WTC11 (cell line): ENCODE results near the gene BAIAP2.

Experiments
- ATF1 ChIP-seq: sonication (generic); formaldehyde crosslinking; IDR thresholded peaks from 2 replicates; pipeline ENCODE4 v1.8.1; 2023; ENCODE audit warnings: mild to moderate bottlenecking, moderate library complexity, missing genetic modification reagents
- CREM ChIP-seq: sonication (generic); formaldehyde crosslinking; IDR thresholded peaks from 2 replicates; pipeline ENCODE4 v1.8.1; 2022; ENCODE audit warnings: mild to moderate bottlenecking, missing genetic modification reagents, moderate library complexity
- EMX1 ChIP-seq: fragments of 250-450 bp; sonication (Bioruptor Pico); IDR thresholded peaks from 2 replicates; pipeline ENCODE4 v1.8.0; 2021; ENCODE audit warnings: mild to moderate bottlenecking
- ESRRA ChIP-seq: sonication (generic); formaldehyde crosslinking; IDR thresholded peaks from 2 replicates; pipeline ENCODE4 v1.8.1; 2022; ENCODE audit warnings: mild to moderate bottlenecking, missing genetic modification reagents, borderline replicate concordance
- MYBL2 ChIP-seq: sonication (generic); formaldehyde crosslinking; IDR thresholded peaks from 2 replicates; pipeline ENCODE4 v1.8.1; 2023; ENCODE audit warnings: mild to moderate bottlenecking, moderate library complexity, missing genetic modification reagents
- NR3C1 ChIP-seq: sonication (generic); formaldehyde crosslinking; conservative IDR thresholded peaks from 2 replicates; pipeline ENCODE4 v1.8.1; 2023; ENCODE audit warnings: low read depth, mild to moderate bottlenecking, missing genetic modification reagents
- TCF7 ChIP-seq: sonication (generic); formaldehyde crosslinking; IDR thresholded peaks from 2 replicates; pipeline ENCODE4 v1.8.0; 2022; ENCODE audit warnings: mild to moderate bottlenecking, low read depth, missing genetic modification reagents, moderate library complexity
- TEAD4 ChIP-seq: sonication (generic); formaldehyde crosslinking; IDR thresholded peaks from 2 replicates; pipeline ENCODE4 v1.8.0; 2022; ENCODE audit warnings: mild to moderate bottlenecking, missing genetic modification reagents
- TF ChIP-seq, protein P1 (sequence below): fragments of 200-600 bp; IDR thresholded peaks from 2 replicates; pipeline ENCODE4 v1.8.0; 2022; ENCODE audit warnings: antibody characterized with exemption
- TF ChIP-seq, protein P2 (sequence below): sonication (generic); formaldehyde crosslinking; IDR thresholded peaks from 2 replicates; pipeline ENCODE4 v1.8.0; 2022; ENCODE audit warnings: mild to moderate bottlenecking, missing genetic modification reagents
- TF ChIP-seq, protein P3 (sequence below): sonication (generic); formaldehyde crosslinking; IDR thresholded peaks from 2 replicates; pipeline ENCODE4 v1.8.1; 2022; ENCODE audit warnings: low read depth, mild to moderate bottlenecking, moderate library complexity, missing genetic modification reagents, borderline replicate concordance
- TF ChIP-seq, protein P4 (sequence below): sonication (generic); formaldehyde crosslinking; IDR thresholded peaks from 2 replicates; pipeline ENCODE4 v1.8.1; 2023; ENCODE audit warnings: mild to moderate bottlenecking, moderate library complexity, missing genetic modification reagents
- TF ChIP-seq, protein P5 (sequence below): sonication (generic); formaldehyde crosslinking; IDR thresholded peaks from 2 replicates; pipeline ENCODE4 v1.8.1; 2022; ENCODE audit warnings: mild to moderate bottlenecking, moderate library complexity, missing genetic modification reagents
- TF ChIP-seq, protein P6 (sequence below): sonication (generic); formaldehyde crosslinking; IDR thresholded peaks from 2 replicates; pipeline ENCODE4 v1.8.0; 2023; ENCODE audit warnings: mild to moderate bottlenecking, missing genetic modification reagents

DNA sequence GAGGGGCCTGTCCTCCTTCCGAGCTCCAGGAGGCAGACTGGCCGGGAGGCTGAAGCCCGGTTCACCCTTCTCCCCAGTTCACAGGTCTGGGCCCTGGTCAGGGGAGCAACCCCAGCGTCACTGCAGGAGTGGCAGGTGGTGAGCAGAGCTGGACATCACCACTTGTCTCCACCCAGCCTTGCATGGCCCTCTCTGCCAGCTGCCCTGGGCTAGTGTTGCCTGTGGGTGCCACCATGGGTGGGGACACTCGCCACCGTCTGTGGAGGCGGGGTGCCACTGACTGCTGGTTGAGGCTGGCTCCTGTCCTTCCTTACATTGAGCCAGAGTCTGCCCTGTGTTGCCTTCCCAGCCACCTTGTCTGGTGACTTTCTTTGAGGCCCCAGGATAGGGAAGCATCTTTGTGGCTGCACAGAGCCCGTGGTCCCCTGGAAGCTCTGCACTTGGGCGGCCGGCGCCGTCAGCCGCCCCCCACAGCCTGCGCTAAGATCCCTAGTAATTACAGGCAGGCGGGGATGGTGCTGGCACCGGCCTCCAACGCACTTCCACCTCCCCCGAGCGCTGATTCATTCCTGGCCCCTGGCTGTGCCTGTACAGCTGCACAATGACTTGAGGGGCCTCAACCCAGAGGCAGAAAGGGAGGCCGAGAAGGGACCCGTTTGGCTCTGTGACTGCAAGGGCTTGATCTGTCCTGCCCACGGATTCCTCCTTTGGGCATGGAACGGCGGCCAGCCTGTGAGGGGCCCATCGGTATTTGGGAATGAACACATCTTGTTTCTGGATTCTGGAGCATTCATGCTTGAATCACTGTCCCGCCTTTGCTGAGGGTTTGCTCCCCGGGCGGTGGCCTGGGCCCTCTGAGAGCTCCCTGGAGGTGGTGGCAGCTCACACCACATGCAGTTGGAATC, 5.2 kb downstream of the BAIAP2 start:
- TF ChIP-seq, protein P1, sequence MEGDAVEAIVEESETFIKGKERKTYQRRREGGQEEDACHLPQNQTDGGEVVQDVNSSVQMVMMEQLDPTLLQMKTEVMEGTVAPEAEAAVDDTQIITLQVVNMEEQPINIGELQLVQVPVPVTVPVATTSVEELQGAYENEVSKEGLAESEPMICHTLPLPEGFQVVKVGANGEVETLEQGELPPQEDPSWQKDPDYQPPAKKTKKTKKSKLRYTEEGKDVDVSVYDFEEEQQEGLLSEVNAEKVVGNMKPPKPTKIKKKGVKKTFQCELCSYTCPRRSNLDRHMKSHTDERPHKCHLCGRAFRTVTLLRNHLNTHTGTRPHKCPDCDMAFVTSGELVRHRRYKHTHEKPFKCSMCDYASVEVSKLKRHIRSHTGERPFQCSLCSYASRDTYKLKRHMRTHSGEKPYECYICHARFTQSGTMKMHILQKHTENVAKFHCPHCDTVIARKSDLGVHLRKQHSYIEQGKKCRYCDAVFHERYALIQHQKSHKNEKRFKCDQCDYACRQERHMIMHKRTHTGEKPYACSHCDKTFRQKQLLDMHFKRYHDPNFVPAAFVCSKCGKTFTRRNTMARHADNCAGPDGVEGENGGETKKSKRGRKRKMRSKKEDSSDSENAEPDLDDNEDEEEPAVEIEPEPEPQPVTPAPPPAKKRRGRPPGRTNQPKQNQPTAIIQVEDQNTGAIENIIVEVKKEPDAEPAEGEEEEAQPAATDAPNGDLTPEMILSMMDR, result no peak
- TF ChIP-seq ESRRA (CRISPR knock-in tag), result no peak
- no peak for TF ChIP-seq CREM
- TF ChIP-seq NR3C1 (CRISPR knock-in tag), result no peak
- TF ChIP-seq, protein P2, sequence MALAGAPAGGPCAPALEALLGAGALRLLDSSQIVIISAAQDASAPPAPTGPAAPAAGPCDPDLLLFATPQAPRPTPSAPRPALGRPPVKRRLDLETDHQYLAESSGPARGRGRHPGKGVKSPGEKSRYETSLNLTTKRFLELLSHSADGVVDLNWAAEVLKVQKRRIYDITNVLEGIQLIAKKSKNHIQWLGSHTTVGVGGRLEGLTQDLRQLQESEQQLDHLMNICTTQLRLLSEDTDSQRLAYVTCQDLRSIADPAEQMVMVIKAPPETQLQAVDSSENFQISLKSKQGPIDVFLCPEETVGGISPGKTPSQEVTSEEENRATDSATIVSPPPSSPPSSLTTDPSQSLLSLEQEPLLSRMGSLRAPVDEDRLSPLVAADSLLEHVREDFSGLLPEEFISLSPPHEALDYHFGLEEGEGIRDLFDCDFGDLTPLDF (CRISPR knock-in tag), result no peak
- TF ChIP-seq, protein P3, sequence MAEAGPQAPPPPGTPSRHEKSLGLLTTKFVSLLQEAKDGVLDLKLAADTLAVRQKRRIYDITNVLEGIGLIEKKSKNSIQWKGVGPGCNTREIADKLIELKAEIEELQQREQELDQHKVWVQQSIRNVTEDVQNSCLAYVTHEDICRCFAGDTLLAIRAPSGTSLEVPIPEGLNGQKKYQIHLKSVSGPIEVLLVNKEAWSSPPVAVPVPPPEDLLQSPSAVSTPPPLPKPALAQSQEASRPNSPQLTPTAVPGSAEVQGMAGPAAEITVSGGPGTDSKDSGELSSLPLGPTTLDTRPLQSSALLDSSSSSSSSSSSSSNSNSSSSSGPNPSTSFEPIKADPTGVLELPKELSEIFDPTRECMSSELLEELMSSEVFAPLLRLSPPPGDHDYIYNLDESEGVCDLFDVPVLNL (CRISPR knock-in tag), result no peak
- TF ChIP-seq ATF1 (CRISPR knock-in tag), result no peak
- no peak for TF ChIP-seq TEAD4 (CRISPR knock-in tag)
- TF ChIP-seq, protein P4, sequence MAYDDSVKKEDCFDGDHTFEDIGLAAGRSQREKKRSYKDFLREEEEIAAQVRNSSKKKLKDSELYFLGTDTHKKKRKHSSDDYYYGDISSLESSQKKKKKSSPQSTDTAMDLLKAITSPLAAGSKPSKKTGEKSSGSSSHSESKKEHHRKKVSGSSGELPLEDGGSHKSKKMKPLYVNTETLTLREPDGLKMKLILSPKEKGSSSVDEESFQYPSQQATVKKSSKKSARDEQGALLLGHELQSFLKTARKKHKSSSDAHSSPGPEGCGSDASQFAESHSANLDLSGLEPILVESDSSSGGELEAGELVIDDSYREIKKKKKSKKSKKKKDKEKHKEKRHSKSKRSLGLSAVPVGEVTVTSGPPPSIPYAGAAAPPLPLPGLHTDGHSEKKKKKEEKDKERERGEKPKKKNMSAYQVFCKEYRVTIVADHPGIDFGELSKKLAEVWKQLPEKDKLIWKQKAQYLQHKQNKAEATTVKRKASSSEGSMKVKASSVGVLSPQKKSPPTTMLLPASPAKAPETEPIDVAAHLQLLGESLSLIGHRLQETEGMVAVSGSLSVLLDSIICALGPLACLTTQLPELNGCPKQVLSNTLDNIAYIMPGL (CRISPR knock-in tag), result no peak
- no peak for TF ChIP-seq MYBL2
- TF ChIP-seq, protein P5, sequence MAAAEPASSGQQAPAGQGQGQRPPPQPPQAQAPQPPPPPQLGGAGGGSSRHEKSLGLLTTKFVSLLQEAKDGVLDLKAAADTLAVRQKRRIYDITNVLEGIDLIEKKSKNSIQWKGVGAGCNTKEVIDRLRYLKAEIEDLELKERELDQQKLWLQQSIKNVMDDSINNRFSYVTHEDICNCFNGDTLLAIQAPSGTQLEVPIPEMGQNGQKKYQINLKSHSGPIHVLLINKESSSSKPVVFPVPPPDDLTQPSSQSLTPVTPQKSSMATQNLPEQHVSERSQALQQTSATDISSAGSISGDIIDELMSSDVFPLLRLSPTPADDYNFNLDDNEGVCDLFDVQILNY (CRISPR knock-in tag), result no peak
- TF ChIP-seq EMX1, result no peak
- TF ChIP-seq TCF7 (CRISPR knock-in tag), result no peak
- TF ChIP-seq, protein P6, sequence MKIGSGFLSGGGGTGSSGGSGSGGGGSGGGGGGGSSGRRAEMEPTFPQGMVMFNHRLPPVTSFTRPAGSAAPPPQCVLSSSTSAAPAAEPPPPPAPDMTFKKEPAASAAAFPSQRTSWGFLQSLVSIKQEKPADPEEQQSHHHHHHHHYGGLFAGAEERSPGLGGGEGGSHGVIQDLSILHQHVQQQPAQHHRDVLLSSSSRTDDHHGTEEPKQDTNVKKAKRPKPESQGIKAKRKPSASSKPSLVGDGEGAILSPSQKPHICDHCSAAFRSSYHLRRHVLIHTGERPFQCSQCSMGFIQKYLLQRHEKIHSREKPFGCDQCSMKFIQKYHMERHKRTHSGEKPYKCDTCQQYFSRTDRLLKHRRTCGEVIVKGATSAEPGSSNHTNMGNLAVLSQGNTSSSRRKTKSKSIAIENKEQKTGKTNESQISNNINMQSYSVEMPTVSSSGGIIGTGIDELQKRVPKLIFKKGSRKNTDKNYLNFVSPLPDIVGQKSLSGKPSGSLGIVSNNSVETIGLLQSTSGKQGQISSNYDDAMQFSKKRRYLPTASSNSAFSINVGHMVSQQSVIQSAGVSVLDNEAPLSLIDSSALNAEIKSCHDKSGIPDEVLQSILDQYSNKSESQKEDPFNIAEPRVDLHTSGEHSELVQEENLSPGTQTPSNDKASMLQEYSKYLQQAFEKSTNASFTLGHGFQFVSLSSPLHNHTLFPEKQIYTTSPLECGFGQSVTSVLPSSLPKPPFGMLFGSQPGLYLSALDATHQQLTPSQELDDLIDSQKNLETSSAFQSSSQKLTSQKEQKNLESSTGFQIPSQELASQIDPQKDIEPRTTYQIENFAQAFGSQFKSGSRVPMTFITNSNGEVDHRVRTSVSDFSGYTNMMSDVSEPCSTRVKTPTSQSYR, result no peak
